Measurements from ENCODE around the gene LRRC34. TPM values are rescaled to one million over a fixed set of nuclear protein-coding genes. Genes with fewer than 3 reads are reported as not detected.

Gene LRRC34
- total and polyA plus RNA-seq, 9 of the 15 experiments (the other 6 are each of a cell fraction or from before 2014, with no cell fraction given): 0.17 to 0.30 TPM; not detected in 7

- no peak for TF ChIP-seq HMGN3 (IDR thresholded peaks at IDR 0.05; ENCODE audit: borderline replicate concordance, extremely low read depth, insufficient read length, low read depth, low read length)
- TF ChIP-seq ZNF778 (CRISPR knock-in tag; IDR thresholded peaks at IDR 0.05): no peak
- TF ChIP-seq, protein P1, sequence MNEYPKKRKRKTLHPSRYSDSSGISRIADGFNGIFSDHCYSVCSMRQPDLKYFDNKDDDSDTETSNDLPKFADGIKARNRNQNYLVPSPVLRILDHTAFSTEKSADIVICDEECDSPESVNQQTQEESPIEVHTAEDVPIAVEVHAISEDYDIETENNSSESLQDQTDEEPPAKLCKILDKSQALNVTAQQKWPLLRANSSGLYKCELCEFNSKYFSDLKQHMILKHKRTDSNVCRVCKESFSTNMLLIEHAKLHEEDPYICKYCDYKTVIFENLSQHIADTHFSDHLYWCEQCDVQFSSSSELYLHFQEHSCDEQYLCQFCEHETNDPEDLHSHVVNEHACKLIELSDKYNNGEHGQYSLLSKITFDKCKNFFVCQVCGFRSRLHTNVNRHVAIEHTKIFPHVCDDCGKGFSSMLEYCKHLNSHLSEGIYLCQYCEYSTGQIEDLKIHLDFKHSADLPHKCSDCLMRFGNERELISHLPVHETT (CRISPR knock-in tag; conservative IDR thresholded peaks at IDR 0.05 in 1 of 2, IDR thresholded peaks at IDR 0.05 in 1 of 2): no peak
- no peak for TF ChIP-seq KLF13 (tag; IDR thresholded peaks at IDR 0.05; ENCODE audit: borderline replicate concordance, low read depth)
- TF ChIP-seq, protein P2, sequence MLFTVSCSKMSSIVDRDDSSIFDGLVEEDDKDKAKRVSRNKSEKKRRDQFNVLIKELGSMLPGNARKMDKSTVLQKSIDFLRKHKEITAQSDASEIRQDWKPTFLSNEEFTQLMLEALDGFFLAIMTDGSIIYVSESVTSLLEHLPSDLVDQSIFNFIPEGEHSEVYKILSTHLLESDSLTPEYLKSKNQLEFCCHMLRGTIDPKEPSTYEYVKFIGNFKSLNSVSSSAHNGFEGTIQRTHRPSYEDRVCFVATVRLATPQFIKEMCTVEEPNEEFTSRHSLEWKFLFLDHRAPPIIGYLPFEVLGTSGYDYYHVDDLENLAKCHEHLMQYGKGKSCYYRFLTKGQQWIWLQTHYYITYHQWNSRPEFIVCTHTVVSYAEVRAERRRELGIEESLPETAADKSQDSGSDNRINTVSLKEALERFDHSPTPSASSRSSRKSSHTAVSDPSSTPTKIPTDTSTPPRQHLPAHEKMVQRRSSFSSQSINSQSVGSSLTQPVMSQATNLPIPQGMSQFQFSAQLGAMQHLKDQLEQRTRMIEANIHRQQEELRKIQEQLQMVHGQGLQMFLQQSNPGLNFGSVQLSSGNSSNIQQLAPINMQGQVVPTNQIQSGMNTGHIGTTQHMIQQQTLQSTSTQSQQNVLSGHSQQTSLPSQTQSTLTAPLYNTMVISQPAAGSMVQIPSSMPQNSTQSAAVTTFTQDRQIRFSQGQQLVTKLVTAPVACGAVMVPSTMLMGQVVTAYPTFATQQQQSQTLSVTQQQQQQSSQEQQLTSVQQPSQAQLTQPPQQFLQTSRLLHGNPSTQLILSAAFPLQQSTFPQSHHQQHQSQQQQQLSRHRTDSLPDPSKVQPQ (CRISPR knock-in tag; IDR thresholded peaks at IDR 0.05; ENCODE audit: borderline replicate concordance): no peak
- TF ChIP-seq L3MBTL2 (IDR thresholded peaks at IDR 0.05): no peak
These were observed 58.0 kb downstream of the LRRC34 start (continued) for GRCh38 chr3:169754711-169755110.
